ENCODE results near the gene NMRK1.

- TF ChIP-seq CTCF (IDR thresholded peaks at IDR 0.05) (no peak), ZFX (IDR thresholded peaks at IDR 0.05; ENCODE audit: borderline replicate concordance) (no peak)
Observed at GRCh38 chr9:75121914-75122558, 34.1 kb upstream of the NMRK1 start.
